GM12872 (cell line): ENCODE data around the gene PODXL.
A peak's percentile ranks its signal among the peaks of the same experiment; 100 is the strongest.

Experiments
- TF ChIP-seq, protein P1 (sequence below): IDR thresholded peaks from 3 replicates; pipeline ENCODE4 v1.5.1; 2011; ENCODE audit warnings: low read depth, mild to moderate bottlenecking, low read length, moderate library complexity; ENCODE audit not compliant: insufficient read depth

The PODXL gene

DNA sequence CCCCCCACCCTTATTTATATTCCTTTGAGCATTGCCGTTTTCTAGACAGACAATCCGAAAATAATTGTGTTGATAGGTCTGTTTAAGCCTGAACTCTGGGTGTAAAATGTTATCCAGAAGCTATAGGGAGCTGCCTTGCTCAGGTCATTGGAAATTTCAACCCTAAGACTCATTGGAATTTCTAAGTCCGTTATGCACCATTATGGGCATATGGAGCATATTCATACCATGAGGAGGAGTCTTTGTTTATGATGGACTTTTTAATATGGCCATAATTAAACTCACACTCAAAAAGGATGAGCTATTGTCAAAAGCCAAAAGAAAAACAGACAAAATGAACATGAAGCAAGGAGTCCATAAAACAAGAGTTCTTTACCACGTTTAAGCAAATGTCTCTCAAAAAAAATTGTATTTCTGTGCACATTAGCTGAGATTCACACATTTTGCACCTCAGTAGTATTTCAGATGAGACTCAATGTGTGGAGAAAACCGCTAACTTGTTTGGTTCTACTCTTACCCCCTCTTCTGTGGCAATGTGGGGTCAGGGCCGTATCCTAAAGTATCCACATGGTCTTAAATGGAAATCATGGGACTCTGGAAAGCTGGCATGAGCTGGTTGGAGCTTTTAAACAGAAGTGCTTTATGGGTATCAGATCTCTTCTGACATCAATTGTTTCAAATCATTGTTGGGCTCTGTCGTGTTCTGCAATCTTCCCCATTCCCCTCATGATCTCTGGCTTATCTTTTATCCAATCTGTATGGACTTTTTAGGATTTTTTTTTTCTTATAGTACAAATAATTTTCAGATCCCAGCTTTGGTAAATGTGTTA lies 60.5 kb downstream of the PODXL start:
- TF ChIP-seq, protein P1, sequence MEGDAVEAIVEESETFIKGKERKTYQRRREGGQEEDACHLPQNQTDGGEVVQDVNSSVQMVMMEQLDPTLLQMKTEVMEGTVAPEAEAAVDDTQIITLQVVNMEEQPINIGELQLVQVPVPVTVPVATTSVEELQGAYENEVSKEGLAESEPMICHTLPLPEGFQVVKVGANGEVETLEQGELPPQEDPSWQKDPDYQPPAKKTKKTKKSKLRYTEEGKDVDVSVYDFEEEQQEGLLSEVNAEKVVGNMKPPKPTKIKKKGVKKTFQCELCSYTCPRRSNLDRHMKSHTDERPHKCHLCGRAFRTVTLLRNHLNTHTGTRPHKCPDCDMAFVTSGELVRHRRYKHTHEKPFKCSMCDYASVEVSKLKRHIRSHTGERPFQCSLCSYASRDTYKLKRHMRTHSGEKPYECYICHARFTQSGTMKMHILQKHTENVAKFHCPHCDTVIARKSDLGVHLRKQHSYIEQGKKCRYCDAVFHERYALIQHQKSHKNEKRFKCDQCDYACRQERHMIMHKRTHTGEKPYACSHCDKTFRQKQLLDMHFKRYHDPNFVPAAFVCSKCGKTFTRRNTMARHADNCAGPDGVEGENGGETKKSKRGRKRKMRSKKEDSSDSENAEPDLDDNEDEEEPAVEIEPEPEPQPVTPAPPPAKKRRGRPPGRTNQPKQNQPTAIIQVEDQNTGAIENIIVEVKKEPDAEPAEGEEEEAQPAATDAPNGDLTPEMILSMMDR, result no peak

DNA sequence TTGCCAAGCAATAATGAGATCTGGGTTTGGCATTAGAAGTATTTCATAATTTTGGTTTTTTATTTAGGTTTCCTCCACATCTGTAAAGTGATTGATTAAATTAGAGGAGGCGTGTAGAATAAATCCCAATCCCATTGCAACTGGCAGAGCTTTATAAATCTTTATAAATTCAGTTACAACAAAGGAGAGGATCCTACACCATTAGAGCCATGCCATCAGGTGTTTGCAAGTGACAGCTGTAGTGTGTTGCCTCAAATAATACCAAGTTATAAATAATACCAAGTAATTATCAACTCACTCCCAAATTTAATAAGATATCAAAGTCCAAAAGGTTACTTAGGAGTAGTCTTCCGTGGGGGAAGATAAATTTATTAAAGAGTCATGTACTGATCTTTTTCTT lies 62.2 kb downstream of the PODXL start:
- TF ChIP-seq, protein P1, result no peak

DNA sequence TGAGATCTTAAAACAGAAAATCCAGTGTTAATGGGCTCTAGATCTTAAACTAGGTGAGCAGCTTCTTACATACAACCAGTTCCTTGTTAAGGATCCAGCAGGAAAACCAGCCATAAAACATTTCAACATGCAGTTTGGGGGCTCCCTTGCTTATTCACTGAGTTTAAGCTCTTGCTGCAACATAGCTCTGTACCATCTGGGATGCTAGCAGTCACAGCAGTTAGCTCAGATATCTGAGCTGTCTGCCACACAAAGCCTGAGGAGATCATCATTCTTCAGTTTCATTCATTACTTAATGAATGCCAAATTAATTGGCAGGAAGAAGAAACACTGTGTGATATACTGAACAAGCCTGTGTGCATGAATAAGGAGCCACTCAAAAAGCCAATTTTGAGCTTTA lies 62.8 kb downstream of the PODXL start:
- TF ChIP-seq, protein P1, result no peak

DNA sequence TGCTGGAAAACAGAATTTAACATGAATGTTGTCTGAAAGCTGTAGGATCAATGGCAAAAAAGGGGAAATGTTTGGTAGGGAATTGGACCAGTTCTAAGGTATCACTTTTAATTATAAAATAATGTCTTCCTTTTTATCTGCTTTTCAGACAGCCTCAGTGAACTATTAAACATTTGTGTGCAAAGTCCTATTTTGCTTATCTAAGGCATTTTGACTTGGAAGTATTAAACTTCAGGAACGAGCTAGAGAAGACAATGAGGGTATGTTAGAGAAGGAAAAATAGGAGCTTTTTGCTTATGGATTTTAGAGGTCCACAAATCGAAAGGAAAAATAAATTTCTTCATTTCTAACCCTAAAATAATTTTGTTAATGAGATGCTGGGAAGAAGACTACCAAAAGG lies 63.3 kb downstream of the PODXL start:
- TF ChIP-seq, protein P1, result no peak

DNA sequence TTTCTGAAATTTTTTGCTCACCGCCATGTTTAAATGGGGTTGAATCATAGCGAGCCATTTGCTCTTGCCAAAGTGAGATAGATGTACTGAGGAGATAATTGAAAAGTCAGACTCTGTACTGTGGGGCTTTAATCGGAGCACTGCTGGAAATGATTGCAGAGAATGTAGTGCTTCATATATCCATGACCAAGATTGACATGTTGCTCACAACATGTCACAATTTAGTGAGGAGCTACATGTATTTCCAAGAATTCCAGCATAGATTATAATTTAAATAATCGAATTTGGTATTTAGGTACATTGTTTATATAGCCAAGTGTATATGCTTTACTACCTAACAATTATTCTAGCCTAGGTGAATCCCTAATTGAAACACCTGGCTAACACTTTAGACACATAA lies 66.5 kb downstream of the PODXL start:
- TF ChIP-seq, protein P1, result no peak

DNA sequence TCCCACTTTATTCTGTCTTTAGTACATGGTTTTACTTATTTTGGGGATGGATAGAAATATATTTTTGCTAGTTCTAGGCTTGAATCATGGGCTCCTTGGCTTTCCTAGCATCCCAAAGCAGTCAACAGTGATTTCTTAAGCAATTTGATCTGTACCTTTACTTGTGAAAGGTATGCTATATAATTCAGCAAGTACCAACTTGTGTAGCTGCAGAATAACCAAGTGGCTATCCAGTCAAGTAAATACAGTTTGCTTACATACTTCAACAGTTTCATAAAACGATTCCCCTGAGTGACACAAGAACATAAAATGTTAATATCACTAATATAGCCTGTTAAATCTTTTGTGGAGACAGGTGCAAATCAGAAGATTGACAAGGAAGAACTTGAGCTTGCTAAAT lies 67.2 kb downstream of the PODXL start:
- TF ChIP-seq, protein P1, result no peak

DNA sequence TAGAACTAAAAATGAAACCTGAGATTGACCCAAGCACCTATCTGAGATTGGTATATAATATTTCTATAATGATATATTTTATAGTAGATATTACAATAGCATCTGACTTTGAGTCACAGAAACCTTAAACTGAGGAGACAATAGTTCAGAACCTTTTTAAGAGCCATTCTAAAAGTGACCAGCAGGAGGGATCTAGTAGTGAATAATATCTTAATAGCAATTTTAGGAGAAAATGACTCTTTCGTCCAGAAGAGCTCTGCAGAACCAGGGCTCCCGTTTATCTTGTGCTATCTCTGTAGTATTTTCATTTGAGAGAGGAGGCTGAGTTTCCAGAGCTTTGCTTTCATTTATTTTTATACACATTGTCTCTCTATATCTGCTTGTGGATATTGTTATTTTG lies 68.1 kb downstream of the PODXL start:
- TF ChIP-seq, protein P1, result peak; percentile 24; the same call in 1 of the 3 replicates

DNA sequence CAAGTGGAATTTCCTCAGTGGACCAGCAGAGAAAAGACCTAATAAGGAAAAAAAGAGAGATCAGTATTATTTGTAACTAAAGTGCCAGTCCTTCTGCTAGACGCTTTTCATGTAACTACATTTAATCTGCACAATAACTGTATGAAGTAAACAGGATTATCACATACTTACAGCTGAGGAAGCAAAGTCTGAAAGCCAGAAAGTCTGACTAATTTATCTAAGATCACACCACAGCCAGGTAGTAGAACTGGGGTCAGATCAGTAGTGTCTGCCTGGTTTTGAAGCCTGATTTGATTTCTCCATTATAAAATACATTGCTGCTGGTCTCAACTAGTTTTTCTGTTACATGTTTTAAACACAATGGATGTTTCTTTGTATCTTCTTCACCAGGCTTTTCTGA lies 69.2 kb downstream of the PODXL start:
- TF ChIP-seq, protein P1, result no peak
